Erythroblast (primary cell): ENCODE results near the gene RAG1.

ENCODE experiments used
- GATA1 ChIP-seq: IDR thresholded peaks from 2 replicates; pipeline ENCODE4 v1.6.1; 2011; ENCODE audit warnings: low read depth, mild to moderate bottlenecking, control low read depth, low read length, moderate library complexity
- POLR2A ChIP-seq: IDR thresholded peaks from 2 replicates; pipeline ENCODE4 v1.6.1; 2011; ENCODE audit warnings: mild to moderate bottlenecking, low read length

DNA sequence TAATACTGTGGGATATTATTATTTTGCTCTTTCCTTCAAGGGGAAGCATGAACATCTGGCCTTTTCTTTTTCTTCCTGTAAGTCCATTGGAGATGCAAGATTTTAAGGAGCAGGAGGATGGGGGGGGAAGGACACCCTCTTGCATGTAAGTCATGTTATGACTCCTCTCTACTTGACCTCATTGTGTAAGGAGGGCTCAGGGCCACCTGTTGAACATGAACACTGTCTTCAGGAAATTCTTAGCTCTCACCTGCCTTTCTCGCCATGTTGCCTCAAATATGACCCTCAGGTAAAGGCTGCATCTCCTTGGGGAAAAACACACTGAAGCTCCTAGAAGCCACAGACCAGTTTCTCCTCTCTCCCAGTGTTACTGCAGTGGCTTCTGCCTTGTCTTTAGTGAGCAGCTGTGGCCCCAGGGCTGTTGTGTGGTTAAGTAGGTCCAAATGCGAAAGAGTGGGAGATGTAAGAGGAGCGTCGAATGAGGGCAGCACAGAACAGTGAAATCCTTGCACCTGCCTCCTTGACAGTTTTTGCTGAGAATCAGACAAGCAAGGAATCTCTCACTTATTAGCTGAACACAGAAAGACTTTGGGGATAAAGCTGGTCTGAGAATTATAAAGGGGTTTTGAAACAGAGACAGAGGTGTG is 1.3 kb upstream of the RAG1 start:
- TF ChIP-seq POLR2A, result no peak
- no peak for TF ChIP-seq GATA1
